ENCODE results near the gene SRSF4.
A peak's percentile ranks its signal among the peaks of the same experiment; 100 is the strongest.

The SRSF4 gene

GRCh38 chr1:29125237-29125641 is 56.5 kb downstream of the SRSF4 start:
- Histone ChIP-seq H3K4me3 (ENCODE audit: low read depth, low read length) (no peak overlapping the region), H3K36me3 (ENCODE audit: control insufficient read depth in 1 of 2, insufficient read depth in 2 of 2, low read length in 2 of 2) (peaks cover 7 to 8% of the 10 kb centered on the region in 2 experiments), H3K27me3 (ENCODE audit: insufficient read depth, low read length) (peaks cover 8% of the 10 kb centered on the region), H3K9me3 (ENCODE audit: insufficient read depth, low read depth, low read length) (no peaks in the 10 kb centered on the region), H4K8ac (ENCODE audit: low read depth, low read length) (peak overlapping the region; percentile 86), H2AK5ac (ENCODE audit: low read length) (peak overlapping the region; percentile 88), H2BK5ac (ENCODE audit: low read depth, low read length, poor library complexity) (peak overlapping the region; percentile 27), H2BK120ac (ENCODE audit: insufficient read depth, low read length, poor library complexity) (peak overlapping the region; percentile 62), H2AFZ (ENCODE audit: insufficient read depth, low read length, poor library complexity) (no peak overlapping the region), H3K79me1 (ENCODE audit: low read length) (peaks cover 28% of the 10 kb centered on the region), H2BK12ac (ENCODE audit: low read length) (peak overlapping the region; percentile 63), H3K18ac (ENCODE audit: low read length) (peak overlapping the region; percentile 74), H3K4me1 (ENCODE audit: control insufficient read depth in 1 of 2, insufficient read depth in 2 of 2, low read length in 2 of 2) (peaks cover 5% of the 10 kb centered on the region in 2 experiments), H3K4ac (ENCODE audit: low read depth, low read length) (peak overlapping the region; percentile 59), H3K23ac (ENCODE audit: low read length) (no peak overlapping the region), H3K9ac (ENCODE audit: low read length) (no peak overlapping the region), H4K12ac (ENCODE audit: low read depth, low read length) (peak overlapping the region; percentile 96), H3K4me2 (ENCODE audit: low read length) (peak overlapping the region; percentile 93), H4K91ac (ENCODE audit: low read depth, low read length) (peak overlapping the region; percentile 89), H3K79me2 (ENCODE audit: control insufficient read depth, insufficient read depth, low read length, poor library complexity) (peaks cover 20% of the 10 kb centered on the region), H3K14ac (ENCODE audit: low read length) (peak overlapping the region; percentile 82), H3K27ac (ENCODE audit: low read depth, low read length) (no peak overlapping the region)
- no peak for DNase-seq
- no CpG with 5 or more reads among the region's 14 CpGs for WGBS (ENCODE audit: extremely low coverage, insufficient coverage, insufficient read length)

GRCh38 chr1:29124366-29125236 is 57.1 kb downstream of the SRSF4 start:
- peak overlapping the region; percentile 84 for H3K9ac ChIP-seq (ENCODE audit: low read length)
- DNase-seq: peak; percentile 63 to 81
- peak overlapping the region; percentile 87 for H2BK5ac ChIP-seq (ENCODE audit: low read depth, low read length, poor library complexity)
- peak overlapping the region; percentile 98 for H4K91ac ChIP-seq (ENCODE audit: low read depth, low read length)
- peak overlapping the region; percentile 94 for H3K4ac ChIP-seq (ENCODE audit: low read depth, low read length)
- peak overlapping the region; percentile 86 for H4K8ac ChIP-seq (ENCODE audit: low read depth, low read length)
- H3K4me2 ChIP-seq (ENCODE audit: low read length): peak overlapping the region; percentile 93
- peaks cover 5% of the 10 kb centered on the region in 2 experiments for H3K4me1 ChIP-seq (ENCODE audit: control insufficient read depth in 1 of 2, insufficient read depth in 2 of 2, low read length in 2 of 2)
- no peak overlapping the region for H3K23ac ChIP-seq (ENCODE audit: low read length)
- peak overlapping the region; percentile 82 for H3K27ac ChIP-seq (ENCODE audit: low read depth, low read length)
- WGBS (ENCODE audit: extremely low coverage, insufficient coverage, insufficient read length): no CpG with 5 or more reads among the region's 85 CpGs
- peaks cover 8% of the 10 kb centered on the region for H3K27me3 ChIP-seq (ENCODE audit: insufficient read depth, low read length)
- peak overlapping the region; percentile 80 for H3K4me3 ChIP-seq (ENCODE audit: low read depth, low read length)
- H3K36me3 ChIP-seq (ENCODE audit: control insufficient read depth in 1 of 2, insufficient read depth in 2 of 2, low read length in 2 of 2): peaks cover 9 to 10% of the 10 kb centered on the region in 2 experiments
- H2BK120ac ChIP-seq (ENCODE audit: insufficient read depth, low read length, poor library complexity): peak overlapping the region; percentile 93
- H3K79me2 ChIP-seq (ENCODE audit: control insufficient read depth, insufficient read depth, low read length, poor library complexity): peaks cover 20% of the 10 kb centered on the region
- peak overlapping the region; percentile 90 for H2BK12ac ChIP-seq (ENCODE audit: low read length)
- H4K12ac ChIP-seq (ENCODE audit: low read depth, low read length): peak overlapping the region; percentile 98
- peak overlapping the region; percentile 94 for H3K18ac ChIP-seq (ENCODE audit: low read length)
- H3K79me1 ChIP-seq (ENCODE audit: low read length): peaks cover 28% of the 10 kb centered on the region
- peak overlapping the region; percentile 87 for H2AFZ ChIP-seq (ENCODE audit: insufficient read depth, low read length, poor library complexity)
- H3K14ac ChIP-seq (ENCODE audit: low read length): peak overlapping the region; percentile 92
- no peaks in the 10 kb centered on the region for H3K9me3 ChIP-seq (ENCODE audit: insufficient read depth, low read depth, low read length)
- H2AK5ac ChIP-seq (ENCODE audit: low read length): peak overlapping the region; percentile 96

GRCh38 chr1:29123887-29124365 is 57.8 kb downstream of the SRSF4 start, which contains the start of gene TMEM200B:
Gene TMEM200B, minus strand, starts transcription at chr1:29123903. Its CDS starts 2,075 bp downstream, at chr1:29121828.
- Histone ChIP-seq H2AFZ (ENCODE audit: insufficient read depth, low read length, poor library complexity) (peak within 1 kb of the TSS; percentile 87), H3K9me3 (ENCODE audit: insufficient read depth, low read depth, low read length) (no peaks in the 10 kb centered on the region), H3K79me1 (ENCODE audit: low read length) (peaks cover 28% of the 10 kb centered on the region), H3K18ac (ENCODE audit: low read length) (peak within 1 kb of the TSS; percentile 94), H3K14ac (ENCODE audit: low read length) (peak within 1 kb of the TSS; percentile 92), H3K79me2 (ENCODE audit: control insufficient read depth, insufficient read depth, low read length, poor library complexity) (peaks cover 20% of the 10 kb centered on the region), H3K27me3 (ENCODE audit: insufficient read depth, low read length) (peaks cover 8% of the 10 kb centered on the region), H3K4me1 (ENCODE audit: control insufficient read depth in 1 of 2, insufficient read depth in 2 of 2, low read length in 2 of 2) (peaks cover 5% of the 10 kb centered on the region in 2 experiments), H3K4ac (ENCODE audit: low read depth, low read length) (peak within 1 kb of the TSS; percentile 94), H4K12ac (ENCODE audit: low read depth, low read length) (peak within 1 kb of the TSS; percentile 98), H3K4me2 (ENCODE audit: low read length) (peak within 1 kb of the TSS; percentile 93), H2AK5ac (ENCODE audit: low read length) (peak within 1 kb of the TSS; percentile 96), H4K91ac (ENCODE audit: low read depth, low read length) (peak within 1 kb of the TSS; percentile 98), H2BK5ac (ENCODE audit: low read depth, low read length, poor library complexity) (peak within 1 kb of the TSS; percentile 87), H3K36me3 (ENCODE audit: control insufficient read depth in 1 of 2, insufficient read depth in 2 of 2, low read length in 2 of 2) (peaks cover 9 to 10% of the 10 kb centered on the region in 2 experiments), H2BK12ac (ENCODE audit: low read length) (peak within 1 kb of the TSS; percentile 90), H3K27ac (ENCODE audit: low read depth, low read length) (peak within 1 kb of the TSS; percentile 82), H3K23ac (ENCODE audit: low read length) (no peak within 1 kb of the TSS), H3K4me3 (ENCODE audit: low read depth, low read length) (peak within 1 kb of the TSS; percentile 80), H2BK120ac (ENCODE audit: insufficient read depth, low read length, poor library complexity) (peak within 1 kb of the TSS; percentile 93), H4K8ac (ENCODE audit: low read depth, low read length) (peak within 1 kb of the TSS; percentile 75), H3K9ac (ENCODE audit: low read length) (peak within 1 kb of the TSS; percentile 84)
- DNase-seq: peak in 1 of 2 donors; percentile 55
- no CpG with 5 or more reads among the region's 46 CpGs for WGBS (ENCODE audit: extremely low coverage, insufficient coverage, insufficient read length)

GRCh38 chr1:29123053-29123886 is 58.4 kb downstream of the SRSF4 start:
- no CpG with 5 or more reads among the region's 70 CpGs for WGBS (ENCODE audit: extremely low coverage, insufficient coverage, insufficient read length)
- Histone ChIP-seq H3K14ac (ENCODE audit: low read length) (peak overlapping the region; percentile 58), H4K12ac (ENCODE audit: low read depth, low read length) (peak overlapping the region; percentile 29), H3K18ac (ENCODE audit: low read length) (peak overlapping the region; percentile 85), H3K9ac (ENCODE audit: low read length) (peak overlapping the region; percentile 78), H2BK12ac (ENCODE audit: low read length) (no peak overlapping the region), H3K23ac (ENCODE audit: low read length) (no peak overlapping the region), H3K27ac (ENCODE audit: low read depth, low read length) (peak overlapping the region; percentile 30), H3K4ac (ENCODE audit: low read depth, low read length) (peak overlapping the region; percentile 74), H3K36me3 (ENCODE audit: control insufficient read depth in 1 of 2, insufficient read depth in 2 of 2, low read length in 2 of 2) (peaks cover 14 to 15% of the 10 kb centered on the region in 2 experiments), H3K27me3 (ENCODE audit: insufficient read depth, low read length) (peaks cover 8% of the 10 kb centered on the region), H4K91ac (ENCODE audit: low read depth, low read length) (peak overlapping the region; percentile 72), H2AFZ (ENCODE audit: insufficient read depth, low read length, poor library complexity) (no peak overlapping the region), H2AK5ac (ENCODE audit: low read length) (peak overlapping the region; percentile 6), H3K4me1 (ENCODE audit: control insufficient read depth in 1 of 2, insufficient read depth in 2 of 2, low read length in 2 of 2) (peaks cover 5% of the 10 kb centered on the region in 2 experiments), H3K4me2 (ENCODE audit: low read length) (peak overlapping the region; percentile 93), H2BK120ac (ENCODE audit: insufficient read depth, low read length, poor library complexity) (peak overlapping the region; percentile 35), H3K79me2 (ENCODE audit: control insufficient read depth, insufficient read depth, low read length, poor library complexity) (peaks cover 20% of the 10 kb centered on the region), H2BK5ac (ENCODE audit: low read depth, low read length, poor library complexity) (no peak overlapping the region), H3K79me1 (ENCODE audit: low read length) (peaks cover 28% of the 10 kb centered on the region), H3K9me3 (ENCODE audit: insufficient read depth, low read depth, low read length) (no peaks in the 10 kb centered on the region), H4K8ac (ENCODE audit: low read depth, low read length) (peak overlapping the region; percentile 39), H3K4me3 (ENCODE audit: low read depth, low read length) (peak overlapping the region; percentile 80)
- peak in 1 of 2 donors; percentile 32 for DNase-seq
